Raji (cell line): ENCODE data around the gene GRIK3.

ENCODE experiments used
- POLR2A ChIP-seq: IDR thresholded peaks from 2 replicates; pipeline ENCODE4 v1.6.1; 2011; ENCODE audit warnings: low read depth, low read length, control low read depth; ENCODE audit not compliant: insufficient read depth

The GRIK3 gene

DNA sequence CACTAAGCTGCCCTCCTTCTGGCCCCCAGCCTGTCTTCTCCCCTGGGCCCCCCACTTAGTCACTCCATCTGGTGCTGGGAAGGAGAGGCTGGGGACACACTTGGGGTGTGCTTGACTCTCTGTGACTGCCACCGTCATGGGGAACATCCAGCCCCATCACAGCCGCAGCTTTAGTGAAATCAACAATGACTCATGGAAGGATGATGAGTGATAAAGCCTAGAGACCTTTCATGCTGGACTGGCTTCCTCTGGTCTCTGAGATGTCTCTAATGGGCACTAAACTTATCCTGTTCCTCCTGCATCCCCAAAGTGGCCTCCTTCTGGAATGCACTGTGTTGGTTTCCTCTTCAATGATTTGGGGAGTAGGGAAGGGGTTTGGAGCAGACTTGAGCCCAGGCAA lies 172.9 kb downstream of the GRIK3 start:
- TF ChIP-seq POLR2A, result no peak

DNA sequence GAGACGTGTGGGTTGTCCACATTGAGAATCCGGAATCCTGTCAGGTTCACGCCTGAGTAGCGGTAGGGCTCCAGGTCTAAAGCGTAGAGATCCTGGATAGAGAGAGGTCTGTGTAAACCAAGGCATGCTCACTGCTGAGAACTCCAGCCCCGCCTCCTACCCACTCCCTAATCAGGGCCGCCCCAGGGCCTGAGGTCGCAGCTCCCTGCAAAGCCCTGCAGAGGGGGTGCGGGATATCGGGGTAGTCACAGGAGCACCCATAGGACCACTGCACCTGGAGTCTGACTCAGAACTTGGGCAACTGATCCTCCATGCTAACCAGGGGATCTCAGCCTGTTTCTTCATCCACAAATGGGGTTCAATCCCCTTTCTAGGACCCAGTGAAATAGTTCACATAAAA lies 174.4 kb downstream of the GRIK3 start:
- no peak for TF ChIP-seq POLR2A

DNA sequence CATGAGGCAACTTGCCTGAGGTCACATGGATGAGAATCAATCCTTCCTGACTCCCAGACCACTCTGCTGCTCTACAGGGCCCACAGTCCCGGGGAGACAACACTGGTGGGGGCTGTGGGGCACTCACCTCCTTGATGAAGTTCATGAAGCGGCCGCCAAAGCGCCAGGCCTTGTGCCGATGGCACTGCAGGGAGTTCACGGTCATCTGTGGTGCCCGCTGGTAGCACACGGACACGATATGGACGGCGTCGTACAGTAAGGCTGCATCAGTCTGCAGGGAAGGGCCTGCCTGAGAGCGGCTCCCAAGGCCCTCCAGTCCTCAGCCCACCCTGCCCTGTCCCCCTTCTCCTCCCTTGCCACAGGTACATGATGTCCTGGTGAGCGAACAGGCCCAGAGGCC lies 175.3 kb downstream of the GRIK3 start:
- TF ChIP-seq POLR2A, result no peak

DNA sequence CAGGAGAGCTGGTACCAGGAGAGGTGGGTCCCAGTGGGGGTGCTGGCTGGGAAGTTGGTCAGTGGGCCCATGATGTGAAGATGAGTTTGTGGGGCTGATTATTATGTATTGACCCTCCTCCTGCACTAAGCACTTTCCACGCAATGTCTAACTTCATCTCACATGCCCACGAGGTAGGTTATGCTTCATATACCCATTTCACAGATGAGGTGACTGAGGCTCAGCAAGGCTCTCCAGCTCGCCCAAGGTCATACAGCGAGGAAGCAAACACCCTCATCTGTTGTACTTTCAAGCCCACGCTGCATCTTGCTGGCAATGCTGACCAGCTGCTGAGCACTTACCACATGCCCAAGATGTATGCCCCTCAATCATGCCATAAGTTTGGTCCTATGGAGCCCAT lies 175.8 kb downstream of the GRIK3 start:
- no peak for TF ChIP-seq POLR2A

DNA sequence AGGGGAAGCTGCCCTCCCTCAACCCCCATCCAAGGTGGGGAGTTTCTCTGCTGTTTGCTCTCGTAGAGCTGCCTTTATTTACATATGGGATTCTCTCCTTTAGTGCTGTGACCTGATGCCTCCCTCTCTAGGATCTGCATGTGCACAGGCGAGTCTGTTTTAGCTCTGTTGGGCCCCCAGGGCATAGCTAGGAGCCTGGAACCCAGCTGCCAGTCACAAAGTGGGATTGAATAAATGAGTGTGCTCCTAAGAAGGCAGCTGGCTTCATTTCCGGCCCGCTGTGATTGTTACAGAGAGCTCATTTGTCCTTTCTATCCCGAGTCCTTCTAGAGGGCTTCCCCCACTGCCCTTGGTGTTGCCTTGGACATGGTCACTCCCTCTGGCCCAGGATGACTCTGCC lies 176.6 kb downstream of the GRIK3 start:
- TF ChIP-seq POLR2A, result no peak

DNA sequence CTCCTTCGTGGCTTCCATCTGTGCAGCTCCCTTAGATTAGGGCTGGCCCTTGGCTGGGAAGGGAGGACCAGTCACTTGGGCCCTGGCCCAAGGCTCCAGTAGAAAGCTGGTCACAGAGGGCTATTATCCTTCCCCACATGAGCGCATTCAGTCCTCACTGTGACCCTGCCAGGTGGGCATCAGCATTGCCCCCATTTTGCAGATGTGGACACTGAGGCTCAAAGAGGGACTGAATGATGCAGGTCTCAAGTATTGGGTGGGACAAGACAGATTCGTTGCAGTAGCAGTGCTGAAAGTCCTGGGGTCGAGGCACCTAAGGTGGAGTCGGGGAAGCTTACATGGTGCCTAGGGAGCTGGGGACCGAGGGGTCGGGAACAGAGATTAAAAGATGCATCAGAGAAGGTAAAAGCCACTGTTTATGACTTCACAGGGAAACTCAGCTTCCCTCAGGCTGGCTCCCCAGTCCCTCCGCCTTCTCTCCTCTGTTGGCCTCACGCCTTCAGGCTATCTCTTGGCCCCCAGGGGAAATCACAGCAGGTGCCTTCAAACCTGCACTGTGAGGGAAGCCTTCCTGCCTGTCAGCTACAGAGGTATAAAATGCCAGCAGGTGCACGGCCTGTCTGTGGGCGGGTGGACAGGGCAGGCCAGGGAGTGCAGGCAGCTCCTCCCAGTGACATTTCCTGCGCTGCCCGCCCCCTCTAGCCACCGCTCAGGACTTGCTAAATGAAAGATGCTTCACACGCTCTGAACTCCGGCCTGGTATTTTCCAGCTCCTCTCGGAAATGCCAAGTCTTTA lies 178.4 kb downstream of the GRIK3 start:
- TF ChIP-seq POLR2A, result no peak

DNA sequence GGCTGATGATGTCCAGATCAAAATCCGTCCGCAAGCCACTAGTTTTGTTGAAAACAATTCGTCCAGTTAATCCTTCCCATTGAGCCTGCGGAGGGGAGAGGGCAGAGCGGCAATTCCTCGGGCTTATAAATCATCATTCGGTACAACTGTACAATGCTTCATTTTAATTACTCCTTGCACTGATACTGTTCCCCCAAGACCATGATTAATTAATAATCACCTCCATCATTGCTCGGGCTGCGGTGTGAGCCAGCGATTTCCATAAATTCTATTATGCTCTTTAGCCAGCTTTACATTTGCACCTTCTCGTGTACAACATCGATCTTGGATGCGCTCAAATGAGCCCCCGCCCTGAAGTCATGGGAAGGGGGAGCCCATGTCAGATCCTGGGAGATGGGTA lies 180.7 kb downstream of the GRIK3 start:
- no peak for TF ChIP-seq POLR2A

DNA sequence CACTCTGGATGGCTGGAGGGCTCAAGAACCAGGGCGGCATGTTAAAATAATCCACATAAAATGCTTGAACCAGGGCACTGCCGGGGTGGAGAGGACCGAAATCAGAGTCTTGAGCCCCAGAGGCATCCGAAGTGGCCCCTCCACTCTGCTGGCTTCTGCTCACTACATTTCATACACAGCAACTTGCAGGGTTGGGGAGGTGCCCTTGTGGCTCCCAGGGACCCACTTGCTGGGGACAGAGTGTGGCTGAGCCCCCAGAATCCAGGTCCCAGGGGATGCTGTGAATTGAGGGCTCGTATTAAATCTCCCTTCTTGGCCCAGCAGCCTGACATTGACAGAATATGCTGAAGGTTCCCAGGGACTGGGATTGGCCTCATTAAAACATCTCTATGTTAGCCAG lies 181.7 kb downstream of the GRIK3 start:
- TF ChIP-seq POLR2A, result no peak

DNA sequence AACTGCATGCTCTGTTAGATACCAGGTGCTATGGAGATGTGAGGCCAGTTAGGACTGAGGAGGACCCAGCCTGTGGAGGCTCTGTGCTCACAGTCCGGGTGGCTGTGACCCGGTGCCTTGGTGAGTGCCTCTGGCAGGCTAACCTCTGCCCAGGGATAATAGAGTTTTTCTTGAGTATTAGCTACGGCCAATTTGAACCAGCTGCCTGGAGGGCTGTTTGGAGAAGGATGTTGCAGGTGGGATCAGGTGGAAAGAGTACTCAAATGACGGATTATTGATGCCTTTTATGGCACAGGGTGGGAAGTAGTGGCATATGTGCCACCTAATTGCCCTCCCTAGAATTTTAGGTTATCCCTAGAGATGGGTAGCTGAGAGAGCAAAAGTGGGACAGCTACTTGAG lies 182.7 kb downstream of the GRIK3 start:
- no peak for TF ChIP-seq POLR2A

DNA sequence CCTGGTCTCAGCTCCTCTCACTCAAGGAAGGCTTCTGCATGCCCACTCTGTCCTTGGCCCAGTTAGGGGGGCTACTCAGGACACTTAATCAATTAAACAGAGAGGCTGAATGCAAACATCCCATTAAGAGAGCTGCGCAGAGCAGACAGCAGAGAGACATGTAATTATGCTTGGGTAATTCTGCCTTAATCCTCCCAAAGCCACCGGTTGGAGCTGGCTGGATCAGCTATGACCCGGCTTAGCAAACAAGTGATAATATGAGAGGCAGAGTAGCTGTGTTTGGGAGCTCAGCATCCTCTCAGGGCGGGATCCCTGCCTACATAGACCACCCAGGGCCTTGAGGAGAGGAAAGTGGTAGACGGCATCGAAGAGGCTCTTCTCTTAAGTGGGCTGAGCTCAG lies 183.2 kb downstream of the GRIK3 start:
- no peak for TF ChIP-seq POLR2A

DNA sequence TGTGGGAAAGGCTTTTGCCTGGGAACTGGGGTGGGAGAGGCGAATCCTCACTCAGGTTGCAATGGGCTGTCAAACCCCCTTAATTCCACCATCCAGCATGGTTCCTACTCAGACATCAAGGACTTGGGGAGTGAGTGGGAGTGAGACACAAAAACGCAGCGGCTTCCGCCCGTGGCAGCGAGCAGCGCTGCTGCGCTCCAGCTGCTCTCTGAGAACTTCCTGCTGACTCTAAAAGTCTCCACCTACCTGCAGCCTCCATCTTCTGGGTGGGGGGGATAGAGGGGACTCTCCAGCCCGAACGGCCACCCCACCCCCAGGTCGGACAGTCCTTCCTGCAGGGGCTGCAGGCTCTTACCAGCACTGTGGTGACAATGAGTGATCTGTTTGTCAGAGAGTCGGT lies 184.4 kb downstream of the GRIK3 start:
- TF ChIP-seq POLR2A, result no peak

DNA sequence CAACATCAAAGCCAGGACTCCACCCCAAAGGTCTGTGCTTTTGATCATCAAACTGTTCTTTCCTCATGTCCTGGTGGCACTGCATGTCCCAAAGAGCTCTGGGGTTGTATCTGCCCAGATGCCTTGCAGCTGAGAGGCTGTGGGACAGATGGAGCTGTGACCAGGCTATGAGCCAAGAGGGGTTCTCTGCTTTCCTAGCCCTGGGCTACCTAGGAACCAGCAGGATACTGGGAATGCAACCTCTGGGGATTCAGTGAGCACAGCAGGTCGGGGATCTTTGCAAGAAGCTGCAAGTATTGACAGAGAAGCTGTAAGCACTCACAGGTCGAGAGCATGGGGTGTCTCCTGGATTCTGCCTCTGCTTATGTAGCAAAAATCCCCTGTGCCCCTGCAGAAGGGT lies 186.6 kb downstream of the GRIK3 start:
- no peak for TF ChIP-seq POLR2A

DNA sequence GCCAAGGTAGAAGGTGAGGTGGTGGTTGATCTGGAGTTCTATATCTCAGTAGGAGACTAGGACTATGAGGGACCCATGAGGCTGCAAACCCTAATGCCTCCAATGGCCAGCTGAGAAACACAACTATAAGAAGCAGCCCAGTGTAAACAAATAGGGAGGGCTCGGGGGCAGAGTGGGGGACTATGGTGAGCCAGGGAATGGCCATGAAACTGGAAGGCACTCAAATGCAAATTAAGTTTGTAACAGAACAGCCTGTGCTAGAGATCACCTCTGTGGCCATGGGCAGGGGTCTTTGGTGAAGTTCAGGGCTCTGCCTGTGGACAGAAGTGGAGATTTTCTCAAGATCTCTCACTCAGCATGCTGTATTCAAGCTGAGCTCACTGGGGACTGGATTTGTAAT lies 187.1 kb downstream of the GRIK3 start:
- TF ChIP-seq POLR2A, result no peak

DNA sequence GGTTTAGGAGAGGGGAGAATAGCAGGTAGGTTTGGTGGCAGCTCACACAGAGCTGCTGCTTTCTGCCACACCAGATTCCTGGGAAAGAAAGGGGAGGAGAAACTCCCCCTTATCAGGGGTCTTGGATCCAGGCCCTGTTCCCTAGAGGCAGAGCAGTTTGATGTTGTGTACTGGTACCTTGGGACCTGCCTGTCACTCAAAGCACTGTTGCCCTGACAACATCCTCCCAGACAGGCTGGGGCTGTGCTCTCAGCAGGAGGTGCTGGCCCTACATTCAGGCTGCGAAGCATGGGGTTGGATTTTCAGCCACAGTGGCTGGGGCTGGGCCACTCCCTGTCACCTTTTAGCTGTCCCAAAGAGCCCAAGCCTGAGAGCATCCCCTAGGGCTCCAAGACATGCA lies 188.0 kb downstream of the GRIK3 start:
- TF ChIP-seq POLR2A, result no peak

DNA sequence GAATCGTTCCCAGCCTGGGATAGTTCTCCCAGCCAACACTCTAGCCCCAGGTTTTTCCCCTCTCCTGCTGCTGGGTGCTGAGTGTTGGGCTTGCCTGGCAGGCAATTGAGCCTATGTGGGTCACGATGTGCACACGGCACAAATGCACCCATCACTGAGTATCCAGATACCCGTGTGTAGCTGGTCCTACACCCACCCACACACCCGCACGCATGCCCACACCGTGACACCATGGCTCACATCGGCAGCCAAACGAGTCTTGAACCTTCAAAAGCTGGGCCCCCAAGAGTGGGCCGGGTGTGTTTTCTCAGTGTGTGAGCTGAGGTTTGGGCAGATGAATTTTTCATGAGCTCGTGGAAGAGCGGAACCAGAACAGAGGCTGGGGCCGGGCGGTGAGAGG lies 188.5 kb downstream of the GRIK3 start:
- TF ChIP-seq POLR2A, result no peak

DNA sequence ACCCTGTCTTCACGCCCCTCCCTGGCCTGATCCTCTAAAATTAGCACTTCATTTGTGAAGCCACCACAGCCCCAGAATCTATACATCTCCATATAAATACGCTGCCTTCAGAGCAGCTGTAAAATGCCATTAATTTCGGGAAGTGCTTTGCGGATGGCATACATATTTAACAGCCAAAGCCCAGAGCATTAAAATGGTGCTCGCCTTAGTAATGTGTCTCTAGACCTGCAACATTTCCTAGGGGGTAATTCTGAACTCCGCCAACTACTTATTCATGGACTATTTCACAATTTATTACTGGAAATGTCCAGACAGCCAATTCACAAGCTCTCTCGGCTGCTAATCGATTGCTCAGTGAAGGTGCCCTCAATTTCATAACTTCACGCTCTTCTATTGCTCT lies 189.4 kb downstream of the GRIK3 start:
- no peak for TF ChIP-seq POLR2A

DNA sequence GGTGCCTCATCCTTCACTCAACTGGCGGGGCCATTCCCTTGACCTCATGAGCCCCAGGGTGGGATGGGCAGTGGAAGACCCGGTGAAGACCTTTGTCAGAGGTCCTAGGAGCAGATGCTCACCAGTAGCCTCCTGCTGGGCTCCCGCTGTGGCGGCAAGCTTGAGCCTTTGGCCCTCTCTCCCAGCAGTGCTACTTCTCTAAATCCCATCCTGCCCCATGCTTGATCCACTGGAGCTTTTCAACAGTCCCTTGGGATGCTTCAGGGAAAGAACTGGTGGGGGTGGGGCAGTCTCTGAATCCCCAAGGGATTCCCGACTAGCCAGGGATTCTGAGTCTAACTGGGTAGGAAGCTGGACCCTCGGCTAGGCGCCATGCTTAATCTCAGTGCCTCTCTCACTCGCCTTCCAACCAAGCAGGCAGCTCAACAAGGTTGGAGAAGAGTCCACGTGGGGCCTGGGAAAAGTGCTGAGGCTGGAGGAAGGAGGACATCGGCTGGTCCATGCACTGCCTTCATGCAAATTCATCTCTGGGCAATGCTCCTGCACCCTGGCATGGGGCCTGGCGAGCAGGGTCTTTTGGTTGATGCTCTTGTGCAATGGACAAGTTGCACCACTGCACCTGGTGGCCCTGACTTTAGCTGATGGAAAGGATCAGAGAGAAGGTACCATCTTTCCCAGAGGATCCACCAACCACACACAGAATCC lies 190.3 kb downstream of the GRIK3 start:
- no peak for TF ChIP-seq POLR2A

DNA sequence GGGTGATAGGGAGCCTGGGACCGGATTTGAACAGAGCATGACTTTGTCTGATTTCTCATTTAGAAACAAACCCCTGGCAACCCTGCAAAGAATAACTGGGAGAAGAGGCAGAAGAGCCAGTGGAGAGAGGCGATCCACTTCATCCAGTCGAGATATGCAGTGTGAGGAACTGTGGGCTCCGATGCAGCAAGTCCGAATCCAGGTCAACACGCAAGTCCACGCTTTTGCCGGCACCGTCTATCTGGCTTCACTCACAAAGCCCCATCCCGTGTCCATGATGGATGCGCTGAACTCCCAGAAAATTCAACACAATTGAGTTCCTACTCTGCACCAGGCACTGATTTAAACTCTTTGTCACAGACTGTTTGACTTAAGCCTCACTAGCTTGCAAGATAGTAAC lies 191.3 kb downstream of the GRIK3 start:
- no peak for TF ChIP-seq POLR2A

DNA sequence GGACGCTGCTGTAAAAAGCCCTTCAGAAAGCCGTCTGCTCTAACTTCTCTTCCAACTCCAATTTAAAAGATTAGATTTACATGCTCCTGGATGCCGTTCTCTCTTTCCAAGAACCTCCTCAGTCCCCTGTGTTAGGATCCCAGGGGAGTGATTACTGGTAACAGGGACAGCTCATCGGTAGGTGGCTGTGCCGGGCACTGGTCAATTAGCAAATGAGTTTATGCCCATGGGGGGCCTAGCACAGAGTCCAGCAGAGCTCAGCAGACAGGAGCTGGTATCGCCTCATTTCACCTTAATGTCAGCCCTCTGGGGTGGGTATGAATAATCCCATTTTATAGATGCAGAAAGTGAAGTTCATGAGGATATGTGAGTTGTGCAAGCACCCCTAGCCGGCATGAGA lies 191.9 kb downstream of the GRIK3 start:
- TF ChIP-seq POLR2A, result no peak
